Spleen (tissue), 7 donors: ENCODE results near the gene KIAA0825.

Experiments
- CTCF ChIP-seq, 11 experiments: fragments of 200-600 bp in 7 of 11; fragments of 450-650 bp in 4 of 11; sonication (generic) in 4 of 11; IDR thresholded peaks in 8 of 11; conservative IDR thresholded peaks in 3 of 11; 1 replicate in 7 of 11; 2 replicates in 4 of 11; pipeline versions ENCODE4 v1.4.0 to v1.8.0; 2016 to 2021; ENCODE audit warnings: antibody characterized with exemption in 11 of 11, inconsistent platforms in 4 of 11, mild to moderate bottlenecking in 1 of 11
- POLR2A ChIP-seq, 3 donors: fragments of 450-650 bp; IDR thresholded peaks; one replicate each; pipeline ENCODE4 v1.5.1; 2017; ENCODE audit warnings: antibody characterized with exemption in 3 of 3, mild to moderate bottlenecking in 1 of 3
- POLR2AphosphoS5 ChIP-seq, 3 donors: sonication (generic); formaldehyde crosslinking; IDR thresholded peaks; one replicate each; pipeline ENCODE4 v1.5.1; 2017; ENCODE audit warnings: antibody characterized with exemption in 3 of 3
- donor health status: DM: no; HTN: no; CAD: no; lungs with moderate emphysema.
- donor health status: DM: no; HTN: no; CAD: no.
- donor health status: DM: no; HTN: no; CAD: no.

- TF ChIP-seq POLR2A (IDR thresholded peaks at IDR 0.05) (no peak), CTCF (IDR thresholded peaks at IDR 0.05 in 8 of 11, conservative IDR thresholded peaks at IDR 0.05 in 3 of 11) (no peak), POLR2AphosphoS5 (IDR thresholded peaks at IDR 0.05) (no peak)
These were observed 150.2 kb downstream of the KIAA0825 start for GRCh38 chr5:94467954-94468930.
